GM15510 (cell line): ENCODE data around the gene IMMP2L.

Source experiments
- POLR2A ChIP-seq: IDR thresholded peaks from 3 replicates; pipeline ENCODE4 v1.6.1; 2011; ENCODE audit warnings: borderline replicate concordance; ENCODE audit not compliant: insufficient read length; ENCODE audit errors: extremely low read depth

Gene IMMP2L

GRCh38 chr7:111012799-111013675 is 549.3 kb downstream of the IMMP2L start:
- TF ChIP-seq POLR2A: no peak

GRCh38 chr7:111012149-111012548 is 550.1 kb downstream of the IMMP2L start:
- TF ChIP-seq POLR2A: no peak

- TF ChIP-seq POLR2A: no peak
Observed at GRCh38 chr7:111011520-111011919, 550.8 kb downstream of the IMMP2L start.

- no peak for TF ChIP-seq POLR2A
Observed at GRCh38 chr7:111010798-111011197, 551.5 kb downstream of the IMMP2L start.

GRCh38 chr7:111009526-111010040 is 552.7 kb downstream of the IMMP2L start:
- no peak for TF ChIP-seq POLR2A

- no peak for TF ChIP-seq POLR2A
Observed at GRCh38 chr7:111006691-111007090, 555.6 kb downstream of the IMMP2L start.

GRCh38 chr7:111006040-111006439 is 556.3 kb downstream of the IMMP2L start:
- no peak for TF ChIP-seq POLR2A

- no peak for TF ChIP-seq POLR2A
Observed at GRCh38 chr7:111005445-111005844, 556.8 kb downstream of the IMMP2L start.

GRCh38 chr7:111004310-111004901 is 557.9 kb downstream of the IMMP2L start:
- no peak for TF ChIP-seq POLR2A

GRCh38 chr7:111003883-111004282 is 558.4 kb downstream of the IMMP2L start:
- no peak for TF ChIP-seq POLR2A

- TF ChIP-seq POLR2A: no peak
Observed at GRCh38 chr7:110994028-110994967, 568.0 kb downstream of the IMMP2L start.

- TF ChIP-seq POLR2A: no peak
Observed at GRCh38 chr7:110988890-110989501, 573.3 kb downstream of the IMMP2L start.

GRCh38 chr7:110988348-110988747 is 573.9 kb downstream of the IMMP2L start:
- TF ChIP-seq POLR2A: no peak

- TF ChIP-seq POLR2A: no peak
Observed at GRCh38 chr7:110987127-110987693, 575.1 kb downstream of the IMMP2L start.
